Keratinocyte (primary cell): ENCODE data around the gene RBM39.
"Not testable (repeated sequence)": the region's sequence is repeated elsewhere in the genome, so short reads cannot be mapped to it uniquely, and the experiment has no call there.

Source experiments
- CTCF ChIP-seq, 3 experiments: IDR thresholded peaks in 1 of 3; conservative IDR thresholded peaks in 1 of 3; optimal IDR thresholded peaks in 1 of 3; 2 replicates in 2 of 3; 3 replicates in 1 of 3; pipeline versions ENCODE3 to v1.5.1; 2011; ENCODE audit warnings: low read length in 3 of 3, mild to moderate bottlenecking in 3 of 3, moderate library complexity in 2 of 3, control low read depth in 1 of 3, inconsistent platforms in 1 of 3; ENCODE audit not compliant: insufficient read depth in 2 of 3; ENCODE audit errors: extremely low read depth in 1 of 3
- EZH2 ChIP-seq: IDR thresholded peaks from one replicate; pipeline ENCODE4 v1.6.1; 2012; ENCODE audit warnings: inconsistent platforms, mild to moderate bottlenecking, low read length, moderate library complexity

GRCh38 chr20:35764936-35765335, 22.9 kb upstream of the RBM39 start:
- TF ChIP-seq CTCF (optimal IDR thresholded peaks at IDR 0.05 in 1 of 3, IDR thresholded peaks at IDR 0.05 in 1 of 3, conservative IDR thresholded peaks at IDR 0.05 in 1 of 3; ENCODE audit: extremely low read depth in 1 of 3, insufficient read depth in 2 of 3, low read length in 3 of 3); EZH2: not testable (repeated sequence)
